ENCODE results near the gene IL17RA. TPM values are rescaled to one million over a fixed set of nuclear protein-coding genes. Genes with fewer than 3 reads are reported as not detected.
"Not testable (repeated sequence)": the region's sequence is repeated elsewhere in the genome, so short reads cannot be mapped to it uniquely, and the experiment has no call there.

IL17RA gene
- total RNA-seq, 1 experiment from 2014 or later = 4.9 TPM

GRCh38 chr22:17120711-17121232 is 36.0 kb downstream of the IL17RA start:
- no peak for DNase-seq (ENCODE audit: low read depth)

- peak; percentile 4 for DNase-seq (ENCODE audit: low read depth)
These were observed 36.7 kb downstream of the IL17RA start, which contains the start of gene TMEM121B for GRCh38 chr22:17121233-17122195. TSS of gene TMEM121B (minus strand) at chr22:17121360. CDS start at chr22:17121127, 233 bp downstream.

GRCh38 chr22:17130199-17130598 is 45.4 kb downstream of the IL17RA start:
- peak; percentile 19 for DNase-seq (ENCODE audit: low read depth)

GRCh38 chr22:17131686-17132085 is 46.9 kb downstream of the IL17RA start:
- DNase-seq (ENCODE audit: low read depth) = peak; percentile 4

GRCh38 chr22:17132112-17132511 is 47.3 kb downstream of the IL17RA start:
- no peak for DNase-seq (ENCODE audit: low read depth)

- no peak for DNase-seq (ENCODE audit: low read depth)
These were observed 48.3 kb downstream of the IL17RA start for GRCh38 chr22:17133137-17133536.

GRCh38 chr22:17135153-17135760 is 50.5 kb downstream of the IL17RA start:
- no peak for DNase-seq (ENCODE audit: low read depth)

- DNase-seq (ENCODE audit: low read depth) = no peak
These were observed 52.4 kb downstream of the IL17RA start for GRCh38 chr22:17137170-17137569.

- no peak for DNase-seq (ENCODE audit: low read depth)
These were observed 53.1 kb downstream of the IL17RA start for GRCh38 chr22:17137861-17138425.

- no peak for DNase-seq (ENCODE audit: low read depth)
These were observed 53.7 kb downstream of the IL17RA start for GRCh38 chr22:17138513-17138912.

GRCh38 chr22:17140022-17140421 is 55.2 kb downstream of the IL17RA start:
- no peak for DNase-seq (ENCODE audit: low read depth)

GRCh38 chr22:17140826-17141766 is 56.3 kb downstream of the IL17RA start:
- DNase-seq (ENCODE audit: low read depth) = no peak

GRCh38 chr22:17143101-17143500 is 58.3 kb downstream of the IL17RA start:
- no peak for DNase-seq (ENCODE audit: low read depth)

GRCh38 chr22:17143826-17144225 is 59.0 kb downstream of the IL17RA start:
- DNase-seq (ENCODE audit: low read depth) = no peak

- no peak for DNase-seq (ENCODE audit: low read depth)
These were observed 60.4 kb downstream of the IL17RA start for GRCh38 chr22:17145021-17145680.

- not testable (repeated sequence) for DNase-seq (ENCODE audit: low read depth)
These were observed 62.7 kb downstream of the IL17RA start for GRCh38 chr22:17147458-17147857.

- DNase-seq (ENCODE audit: low read depth) = no peak
These were observed 64.4 kb downstream of the IL17RA start for GRCh38 chr22:17149076-17149815.

GRCh38 chr22:17152340-17152739 is 67.5 kb downstream of the IL17RA start:
- peak; percentile 35 for DNase-seq (ENCODE audit: low read depth)

GRCh38 chr22:17152971-17153370 is 68.2 kb downstream of the IL17RA start:
- no peak for DNase-seq (ENCODE audit: low read depth)

GRCh38 chr22:17155941-17156340 is 71.1 kb downstream of the IL17RA start:
- DNase-seq (ENCODE audit: low read depth) = no peak

Data from RPMI7951 (cell line).